GM21447 (cell line): Measurements from ENCODE around the gene SYTL4.

Experiments used
- ATAC-seq: cut with Tn5 transposase; IDR thresholded peaks from one replicate; pipeline ENCODE4 v1.9.1; 2021; ENCODE audit not compliant: unreplicated experiment

SYTL4 gene

GRCh38 chrX:100695302-100695701 lies 36.6 kb downstream of the SYTL4 start:
- ATAC-seq: no peak

GRCh38 chrX:100687546-100687945 lies 44.4 kb downstream of the SYTL4 start:
- ATAC-seq: peak; percentile 72

GRCh38 chrX:100687128-100687527 lies 44.8 kb downstream of the SYTL4 start:
- peak; percentile 35 for ATAC-seq

- no peak for ATAC-seq
Measured at GRCh38 chrX:100685997-100686305, 46.0 kb downstream of the SYTL4 start.

- ATAC-seq: peak; percentile 66
Measured at GRCh38 chrX:100685284-100685996, 46.5 kb downstream of the SYTL4 start.

- no peak for ATAC-seq
Measured at GRCh38 chrX:100682939-100683338, 49.0 kb downstream of the SYTL4 start.

- no peak for ATAC-seq
Measured at GRCh38 chrX:100681599-100681998, 50.3 kb downstream of the SYTL4 start.

GRCh38 chrX:100680756-100681155 lies 51.2 kb downstream of the SYTL4 start:
- no peak for ATAC-seq

GRCh38 chrX:100677611-100678181 lies 54.2 kb downstream of the SYTL4 start:
- no peak for ATAC-seq

- no peak for ATAC-seq
Measured at GRCh38 chrX:100674705-100675104, 57.2 kb downstream of the SYTL4 start.

GRCh38 chrX:100673397-100673953 lies 58.4 kb downstream of the SYTL4 start:
- no peak for ATAC-seq

GRCh38 chrX:100672966-100673365 lies 59.0 kb downstream of the SYTL4 start:
- ATAC-seq: no peak

- no peak for ATAC-seq
Measured at GRCh38 chrX:100663642-100664041, 68.3 kb downstream of the SYTL4 start.

- no peak for ATAC-seq
Measured at GRCh38 chrX:100662796-100663195, 69.1 kb downstream of the SYTL4 start.

- ATAC-seq: no peak
Measured at GRCh38 chrX:100662170-100662569, 69.8 kb downstream of the SYTL4 start.

- no peak for ATAC-seq
Measured at GRCh38 chrX:100659431-100660137, 72.3 kb downstream of the SYTL4 start.

GRCh38 chrX:100658941-100659381 lies 73.0 kb downstream of the SYTL4 start:
- ATAC-seq: no peak

- ATAC-seq: no peak
Measured at GRCh38 chrX:100654261-100654660, 77.7 kb downstream of the SYTL4 start.

GRCh38 chrX:100652266-100652665 lies 79.7 kb downstream of the SYTL4 start:
- ATAC-seq: no peak

- no peak for ATAC-seq
Measured at GRCh38 chrX:100650841-100651240, 81.1 kb downstream of the SYTL4 start.

- ATAC-seq: no peak
Measured at GRCh38 chrX:100649550-100650356, 82.2 kb downstream of the SYTL4 start.
